ENCODE data around the gene PDLIM5.

Gene PDLIM5

DNA sequence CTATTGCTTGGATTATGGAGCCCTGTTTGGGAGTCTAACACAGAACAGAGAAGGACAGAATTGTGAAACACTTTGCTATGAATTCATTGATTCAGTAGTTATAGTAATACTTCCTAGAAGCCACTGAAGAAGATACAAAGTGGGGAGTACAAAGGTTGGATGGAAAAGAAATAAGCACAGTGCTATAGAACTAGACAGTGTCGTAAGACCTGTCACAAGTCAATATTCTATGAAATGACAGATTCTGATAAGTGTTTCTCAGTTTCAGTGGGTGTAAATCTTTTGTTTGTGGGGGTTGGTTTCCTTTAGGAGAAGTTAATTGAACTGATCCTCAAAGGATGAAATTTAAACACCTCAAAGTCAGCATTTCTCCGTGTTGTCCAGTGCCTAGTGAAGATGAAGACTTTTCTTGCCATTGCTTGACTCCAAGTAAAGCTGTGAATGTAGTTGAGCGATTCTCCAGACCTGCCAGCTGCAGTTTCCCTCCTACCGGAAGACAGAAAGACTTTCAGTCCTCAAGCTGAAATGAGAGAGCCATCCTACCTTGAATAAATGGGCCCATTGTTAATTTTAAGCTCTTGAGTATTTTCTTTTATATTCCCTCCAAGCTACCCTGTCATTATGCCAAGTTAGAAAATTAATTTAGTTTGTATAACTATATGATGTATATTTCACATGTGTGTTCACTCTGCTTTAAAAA lies 7.9 kb downstream of the PDLIM5 start:
- Histone ChIP-seq H3K4me3 (ENCODE audit: low read length, poor library complexity, severe bottlenecking) (peak overlapping the region; percentile 73), H3K27me3 (ENCODE audit: insufficient read depth, low read length, poor library complexity, severe bottlenecking) (no peaks in the 10 kb centered on the region), H3K9me2 (replicated peaks; ENCODE audit: low read depth, low read length) (no peaks in the 10 kb centered on the region), H3K36me3 (ENCODE audit: insufficient read depth, low read length) (no peaks in the 10 kb centered on the region), H4K20me1 (ENCODE audit: insufficient read depth, low read length, poor library complexity, severe bottlenecking) (peaks cover 11% of the 10 kb centered on the region), H3K4me1 (ENCODE audit: insufficient read depth, low read length, poor library complexity, severe bottlenecking) (peaks cover 54% of the 10 kb centered on the region), H3K79me2 (ENCODE audit: insufficient read depth, low read length) (peaks cover 81% of the 10 kb centered on the region), H3K9me3 (ENCODE audit: insufficient read depth, low read depth, low read length) (no peaks in the 10 kb centered on the region), H3F3A (ENCODE audit: low read depth) (no peaks in the 10 kb centered on the region; the same call in 1 of the 2 replicates), H2AFZ (ENCODE audit: low read length) (no peak overlapping the region), H3K4me2 (ENCODE audit: low read depth, low read length, poor library complexity, severe bottlenecking) (peak overlapping the region; percentile 94), H3K9ac (ENCODE audit: low read depth, low read length, poor library complexity, severe bottlenecking) (peak overlapping the region; percentile 70)
- no peak for TF ChIP-seq EZH2phosphoT487 (IDR thresholded peaks at IDR 0.05; ENCODE audit: borderline replicate concordance)
- TF ChIP-seq, protein P1, sequence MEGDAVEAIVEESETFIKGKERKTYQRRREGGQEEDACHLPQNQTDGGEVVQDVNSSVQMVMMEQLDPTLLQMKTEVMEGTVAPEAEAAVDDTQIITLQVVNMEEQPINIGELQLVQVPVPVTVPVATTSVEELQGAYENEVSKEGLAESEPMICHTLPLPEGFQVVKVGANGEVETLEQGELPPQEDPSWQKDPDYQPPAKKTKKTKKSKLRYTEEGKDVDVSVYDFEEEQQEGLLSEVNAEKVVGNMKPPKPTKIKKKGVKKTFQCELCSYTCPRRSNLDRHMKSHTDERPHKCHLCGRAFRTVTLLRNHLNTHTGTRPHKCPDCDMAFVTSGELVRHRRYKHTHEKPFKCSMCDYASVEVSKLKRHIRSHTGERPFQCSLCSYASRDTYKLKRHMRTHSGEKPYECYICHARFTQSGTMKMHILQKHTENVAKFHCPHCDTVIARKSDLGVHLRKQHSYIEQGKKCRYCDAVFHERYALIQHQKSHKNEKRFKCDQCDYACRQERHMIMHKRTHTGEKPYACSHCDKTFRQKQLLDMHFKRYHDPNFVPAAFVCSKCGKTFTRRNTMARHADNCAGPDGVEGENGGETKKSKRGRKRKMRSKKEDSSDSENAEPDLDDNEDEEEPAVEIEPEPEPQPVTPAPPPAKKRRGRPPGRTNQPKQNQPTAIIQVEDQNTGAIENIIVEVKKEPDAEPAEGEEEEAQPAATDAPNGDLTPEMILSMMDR (conservative IDR thresholded peaks at IDR 0.05; ENCODE audit: low read length), result no peak

DNA sequence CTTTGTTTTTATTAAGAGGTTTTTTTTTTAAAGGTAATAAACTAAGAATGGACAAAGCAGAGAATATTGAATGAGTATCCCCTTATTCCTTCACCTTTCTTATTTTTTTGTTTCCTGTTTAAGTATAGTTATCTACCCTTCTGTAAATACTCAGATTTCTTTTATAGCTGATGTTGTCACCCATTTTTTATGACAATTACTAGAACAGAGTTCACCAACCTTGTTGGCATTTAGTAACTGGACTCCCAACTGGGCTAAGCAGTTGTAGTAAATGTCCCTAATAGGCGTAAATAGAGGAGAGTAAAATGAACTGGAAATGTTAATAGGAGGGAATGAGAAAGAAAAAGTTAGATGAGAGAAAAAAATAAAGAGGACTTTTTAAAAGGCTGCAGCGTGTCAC lies 9.8 kb downstream of the PDLIM5 start:
- no peaks in the 10 kb centered on the region for H3K27me3 ChIP-seq (ENCODE audit: insufficient read depth, low read length, poor library complexity, severe bottlenecking)
- TF ChIP-seq, protein P1 (conservative IDR thresholded peaks at IDR 0.05; ENCODE audit: low read length), result no peak
- TF ChIP-seq EZH2phosphoT487 (IDR thresholded peaks at IDR 0.05; ENCODE audit: borderline replicate concordance), result no peak
- no peak overlapping the region for H3K4me2 ChIP-seq (ENCODE audit: low read depth, low read length, poor library complexity, severe bottlenecking)
- H3K4me3 ChIP-seq (ENCODE audit: low read length, poor library complexity, severe bottlenecking), result no peak overlapping the region
- H3K79me2 ChIP-seq (ENCODE audit: insufficient read depth, low read length), result peaks cover 84% of the 10 kb centered on the region
- H3K9me3 ChIP-seq (ENCODE audit: insufficient read depth, low read depth, low read length), result no peaks in the 10 kb centered on the region
- peaks cover 5% of the 10 kb centered on the region for H4K20me1 ChIP-seq (ENCODE audit: insufficient read depth, low read length, poor library complexity, severe bottlenecking)
- no peaks in the 10 kb centered on the region; the same call in 1 of the 2 replicates for H3F3A ChIP-seq (ENCODE audit: low read depth)
- H2AFZ ChIP-seq (ENCODE audit: low read length), result no peak overlapping the region
- no peaks in the 10 kb centered on the region for H3K36me3 ChIP-seq (ENCODE audit: insufficient read depth, low read length)
- H3K9ac ChIP-seq (ENCODE audit: low read depth, low read length, poor library complexity, severe bottlenecking), result no peak overlapping the region
- H3K9me2 ChIP-seq (replicated peaks; ENCODE audit: low read depth, low read length), result no peaks in the 10 kb centered on the region
- H3K4me1 ChIP-seq (ENCODE audit: insufficient read depth, low read length, poor library complexity, severe bottlenecking), result peaks cover 41% of the 10 kb centered on the region

DNA sequence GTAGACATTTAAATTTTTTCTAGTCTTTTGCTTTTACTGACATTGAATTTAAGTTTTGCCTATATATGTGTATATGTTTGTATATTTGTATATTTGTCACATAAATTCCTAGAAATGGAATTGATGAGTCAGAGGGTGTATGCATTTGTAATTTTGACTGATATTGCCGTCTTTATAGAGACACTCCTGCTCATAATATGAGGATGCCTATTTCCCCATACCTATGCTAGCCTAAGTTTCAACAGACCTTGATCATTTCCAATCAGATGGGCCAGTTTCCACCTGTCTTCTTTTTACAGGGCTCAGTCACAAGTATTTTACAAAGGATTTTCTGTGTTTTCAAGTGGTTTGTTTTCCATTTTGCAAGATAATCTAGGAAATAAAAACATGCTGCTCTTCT lies 10.8 kb downstream of the PDLIM5 start:
- no peak overlapping the region for H3K4me2 ChIP-seq (ENCODE audit: low read depth, low read length, poor library complexity, severe bottlenecking)
- no peaks in the 10 kb centered on the region for H4K20me1 ChIP-seq (ENCODE audit: insufficient read depth, low read length, poor library complexity, severe bottlenecking)
- H2AFZ ChIP-seq (ENCODE audit: low read length), result no peak overlapping the region
- peaks cover 34% of the 10 kb centered on the region for H3K4me1 ChIP-seq (ENCODE audit: insufficient read depth, low read length, poor library complexity, severe bottlenecking)
- H3K79me2 ChIP-seq (ENCODE audit: insufficient read depth, low read length), result peaks cover 85% of the 10 kb centered on the region
- H3K9ac ChIP-seq (ENCODE audit: low read depth, low read length, poor library complexity, severe bottlenecking), result no peak overlapping the region
- no peaks in the 10 kb centered on the region for H3K36me3 ChIP-seq (ENCODE audit: insufficient read depth, low read length)
- H3K9me3 ChIP-seq (ENCODE audit: insufficient read depth, low read depth, low read length), result no peaks in the 10 kb centered on the region
- H3F3A ChIP-seq (ENCODE audit: low read depth), result no peaks in the 10 kb centered on the region; the same call in 1 of the 2 replicates
- H3K9me2 ChIP-seq (replicated peaks; ENCODE audit: low read depth, low read length), result no peaks in the 10 kb centered on the region
- TF ChIP-seq, protein P1 (conservative IDR thresholded peaks at IDR 0.05; ENCODE audit: low read length), result no peak
- TF ChIP-seq EZH2phosphoT487 (IDR thresholded peaks at IDR 0.05; ENCODE audit: borderline replicate concordance), result no peak
- no peaks in the 10 kb centered on the region for H3K27me3 ChIP-seq (ENCODE audit: insufficient read depth, low read length, poor library complexity, severe bottlenecking)
- H3K4me3 ChIP-seq (ENCODE audit: low read length, poor library complexity, severe bottlenecking), result no peak overlapping the region
